ENCODE results near the gene PRORP. TPM values are rescaled to one million over a fixed set of nuclear protein-coding genes. Genes with fewer than 3 reads are reported as not detected.

The PRORP gene
- total and polyA plus RNA-seq, 2 of the 13 experiments (the other 11 are each of a cell fraction or from before 2014, with no cell fraction given), result 48.9 to 88.7 TPM

GRCh38 chr14:35121887-35122695 lies at the start of gene PRORP, which contains the start of gene PPP2R3C (continued):
- TF ChIP-seq ZBTB34 (CRISPR knock-in tag; IDR thresholded peaks at IDR 0.05) (no peak), PLRG1 (conservative IDR thresholded peaks at IDR 0.05) (no peak), SP140L (CRISPR knock-in tag; IDR thresholded peaks at IDR 0.05; ENCODE audit: borderline replicate concordance) (peak; percentile 82), ZNF672 (CRISPR knock-in tag; IDR thresholded peaks at IDR 0.05) (no peak), ZNF546 (CRISPR knock-in tag; conservative IDR thresholded peaks at IDR 0.05) (peak; percentile 96; the same call in 1 of the 2 replicates), ZFP37 (CRISPR knock-in tag; IDR thresholded peaks at IDR 0.05; ENCODE audit: borderline replicate concordance) (peak; percentile 99; the same call in 1 of the 2 replicates), ZNF547 (CRISPR knock-in tag; IDR thresholded peaks at IDR 0.05) (peak; percentile 99), ATF4 (CRISPR knock-in tag; IDR thresholded peaks at IDR 0.05) (peak in 1 of 2 experiments; percentile 49; a peak in 1 of 4 replicates), CCDC6 (CRISPR knock-in tag; IDR thresholded peaks at IDR 0.05) (peak; percentile 97), ATM (IDR thresholded peaks at IDR 0.05; ENCODE audit: borderline replicate concordance) (no peak), ATRX (CRISPR knock-in tag; IDR thresholded peaks at IDR 0.05; ENCODE audit: borderline replicate concordance) (peak; percentile 86; the same call in 1 of the 2 replicates), PRDM15 (CRISPR knock-in tag; IDR thresholded peaks at IDR 0.05) (peak; percentile 84), ZNF691 (CRISPR knock-in tag; IDR thresholded peaks at IDR 0.05; ENCODE audit: borderline replicate concordance, low read depth) (peak; percentile 80), ATF6 (CRISPR knock-in tag; conservative IDR thresholded peaks at IDR 0.05) (no peak; the same call in 1 of the 2 replicates), PRPF4 (IDR thresholded peaks at IDR 0.05; ENCODE audit: low read depth, low read length, poor library complexity, severe bottlenecking) (no peak), RFX1 (IDR thresholded peaks at IDR 0.05) (peak; percentile 74)

Data from HepG2 (cell line).